ENCODE results near the gene STBD1. TPM values are rescaled to one million over a fixed set of nuclear protein-coding genes. Genes with fewer than 3 reads are reported as not detected.
"Not testable (repeated sequence)": the region's sequence is repeated elsewhere in the genome, so short reads cannot be mapped to it uniquely, and the experiment has no call there.

STBD1 gene
- total RNA-seq, 1 donor = 6.9 TPM

DNA sequence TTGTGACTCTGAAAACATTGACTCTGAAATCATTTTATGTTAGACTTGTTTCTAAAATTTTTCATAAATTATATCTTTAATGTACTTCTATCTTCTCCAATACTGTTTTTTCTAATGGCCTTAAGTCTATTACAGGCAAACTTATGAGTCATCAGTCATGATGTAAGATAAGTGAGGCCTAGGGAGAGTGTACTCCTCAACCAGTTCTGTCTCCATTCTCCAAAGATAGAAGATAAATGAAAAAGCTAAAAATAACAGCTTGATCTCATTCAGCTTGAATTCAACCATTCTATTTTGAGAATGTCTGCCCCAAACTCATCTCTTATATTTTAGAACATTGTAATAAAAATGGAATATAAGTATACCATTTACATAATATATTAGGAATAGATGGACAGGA is 34.5 kb downstream of the STBD1 start:
- TF ChIP-seq, protein P1, sequence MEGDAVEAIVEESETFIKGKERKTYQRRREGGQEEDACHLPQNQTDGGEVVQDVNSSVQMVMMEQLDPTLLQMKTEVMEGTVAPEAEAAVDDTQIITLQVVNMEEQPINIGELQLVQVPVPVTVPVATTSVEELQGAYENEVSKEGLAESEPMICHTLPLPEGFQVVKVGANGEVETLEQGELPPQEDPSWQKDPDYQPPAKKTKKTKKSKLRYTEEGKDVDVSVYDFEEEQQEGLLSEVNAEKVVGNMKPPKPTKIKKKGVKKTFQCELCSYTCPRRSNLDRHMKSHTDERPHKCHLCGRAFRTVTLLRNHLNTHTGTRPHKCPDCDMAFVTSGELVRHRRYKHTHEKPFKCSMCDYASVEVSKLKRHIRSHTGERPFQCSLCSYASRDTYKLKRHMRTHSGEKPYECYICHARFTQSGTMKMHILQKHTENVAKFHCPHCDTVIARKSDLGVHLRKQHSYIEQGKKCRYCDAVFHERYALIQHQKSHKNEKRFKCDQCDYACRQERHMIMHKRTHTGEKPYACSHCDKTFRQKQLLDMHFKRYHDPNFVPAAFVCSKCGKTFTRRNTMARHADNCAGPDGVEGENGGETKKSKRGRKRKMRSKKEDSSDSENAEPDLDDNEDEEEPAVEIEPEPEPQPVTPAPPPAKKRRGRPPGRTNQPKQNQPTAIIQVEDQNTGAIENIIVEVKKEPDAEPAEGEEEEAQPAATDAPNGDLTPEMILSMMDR (IDR thresholded peaks at IDR 0.05; ENCODE audit: insufficient read depth, low read depth, low read length) = no peak
- DNase-seq (ENCODE audit: low read depth) = peak; percentile 62
- no peak overlapping the region for H3K4me3 ChIP-seq (ENCODE audit: low read depth, low read length)

DNA sequence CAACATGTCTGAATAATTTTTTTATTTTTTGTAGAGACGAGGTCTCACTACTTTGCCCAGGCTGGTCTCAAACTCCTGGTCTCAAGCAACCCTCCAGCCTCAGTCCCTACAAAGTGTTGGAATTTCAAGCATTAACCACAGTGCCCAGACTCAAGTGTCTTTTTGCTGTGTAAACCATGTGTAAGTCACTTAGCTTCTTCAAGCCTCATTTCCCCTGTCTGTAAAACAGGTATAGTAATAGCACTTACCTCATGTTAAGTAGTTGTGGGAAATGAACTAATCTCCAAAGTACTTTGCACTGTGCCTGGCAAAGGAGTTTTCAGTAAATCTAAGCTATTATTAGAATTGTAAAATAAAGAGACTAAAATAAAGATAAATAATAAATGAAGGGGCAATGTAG is 35.7 kb downstream of the STBD1 start:
- TF ChIP-seq, protein P1 (IDR thresholded peaks at IDR 0.05; ENCODE audit: insufficient read depth, low read depth, low read length) = no peak
- DNase-seq (ENCODE audit: low read depth) = no peak
- no peak overlapping the region for H3K4me3 ChIP-seq (ENCODE audit: low read depth, low read length)

DNA sequence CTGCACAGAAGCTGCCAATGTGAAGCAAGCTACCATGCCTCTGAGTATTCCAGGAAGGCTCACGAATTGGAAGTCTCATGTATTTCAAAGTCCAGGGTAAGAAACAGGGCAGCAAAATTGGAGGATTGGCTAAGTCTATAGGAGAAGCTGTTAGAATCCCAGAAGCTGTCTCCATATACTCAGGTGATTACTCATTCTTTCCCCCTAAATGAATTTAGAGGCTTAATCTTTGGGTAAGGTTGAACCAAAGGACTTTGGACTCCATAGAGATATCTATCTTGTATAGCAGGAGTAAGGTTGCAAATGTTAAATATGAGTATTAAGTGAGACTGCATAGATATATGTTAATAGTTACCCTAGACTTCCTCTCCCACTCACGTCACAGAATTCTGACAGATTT is 36.3 kb downstream of the STBD1 start:
- no peak for DNase-seq (ENCODE audit: low read depth)
- TF ChIP-seq, protein P1 (IDR thresholded peaks at IDR 0.05; ENCODE audit: insufficient read depth, low read depth, low read length) = no peak
- no peak overlapping the region for H3K4me3 ChIP-seq (ENCODE audit: low read depth, low read length)

DNA sequence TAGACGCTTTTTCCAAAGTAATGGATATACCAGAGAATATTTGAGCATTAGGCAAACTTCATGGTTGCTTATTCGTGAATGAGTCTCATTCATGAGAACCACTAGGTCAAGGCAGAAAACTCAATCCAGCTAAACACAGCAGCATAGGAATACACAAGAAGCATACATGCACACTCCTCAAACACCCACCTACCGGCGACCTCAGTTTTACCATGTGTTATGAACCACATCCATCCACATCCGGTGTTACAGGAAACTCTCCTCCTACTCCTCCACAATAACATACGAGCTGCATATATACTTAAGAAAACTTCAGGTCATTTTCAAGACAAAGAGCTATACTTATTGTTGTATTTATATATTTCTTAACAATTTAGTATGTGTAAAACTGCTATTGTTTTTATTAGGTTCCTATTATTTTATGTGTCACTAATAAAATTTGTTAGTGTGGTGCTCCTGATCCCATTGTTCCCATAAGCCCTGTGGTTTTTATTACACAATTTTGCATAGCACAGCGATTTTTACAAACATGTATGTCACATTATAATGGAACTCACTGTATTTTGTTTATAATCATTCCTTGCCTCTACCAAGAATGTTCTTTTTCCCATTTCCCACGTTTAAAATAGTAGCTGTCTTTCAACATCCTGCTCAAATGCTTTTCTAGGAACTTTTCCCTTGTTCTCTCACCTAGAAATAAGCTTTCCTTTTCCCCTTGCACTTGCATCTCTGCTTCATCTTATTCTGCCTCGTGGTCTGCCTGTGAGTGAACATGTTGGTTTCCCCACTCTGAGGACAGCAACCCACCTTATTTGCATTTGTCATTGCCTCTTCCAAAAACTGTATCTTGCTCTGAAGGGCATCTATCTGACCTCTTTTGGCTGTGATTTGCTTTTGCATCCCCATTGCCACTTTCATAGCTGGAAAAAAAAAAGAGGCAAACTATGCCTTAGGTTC is 48.3 kb downstream of the STBD1 start:
- TF ChIP-seq, protein P1 (IDR thresholded peaks at IDR 0.05; ENCODE audit: insufficient read depth, low read depth, low read length) = no peak
- no peak overlapping the region for H3K4me3 ChIP-seq (ENCODE audit: low read depth, low read length)
- no peak for DNase-seq (ENCODE audit: low read depth)

DNA sequence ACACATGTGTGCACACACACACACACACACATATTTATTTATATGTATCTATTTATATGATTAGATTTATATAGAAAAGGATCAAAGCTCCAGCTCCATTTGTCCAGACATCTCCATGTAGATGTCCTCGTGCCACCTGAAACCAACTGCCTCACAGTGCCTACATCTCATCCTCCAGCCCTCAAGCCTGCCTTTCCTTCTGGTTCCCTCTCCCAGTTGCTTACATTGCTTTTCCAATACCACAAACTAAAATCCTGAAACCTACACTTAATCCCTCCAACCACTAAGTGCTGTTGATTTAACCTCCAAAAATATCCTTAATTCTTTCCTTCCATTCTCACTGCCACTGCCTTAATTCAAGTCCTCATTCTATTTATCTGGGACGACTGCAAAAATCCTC is 51.4 kb downstream of the STBD1 start:
- DNase-seq (ENCODE audit: low read depth) = no peak
- H3K4me3 ChIP-seq (ENCODE audit: low read depth, low read length) = no peak overlapping the region
- TF ChIP-seq, protein P1 (IDR thresholded peaks at IDR 0.05; ENCODE audit: insufficient read depth, low read depth, low read length) = no peak

DNA sequence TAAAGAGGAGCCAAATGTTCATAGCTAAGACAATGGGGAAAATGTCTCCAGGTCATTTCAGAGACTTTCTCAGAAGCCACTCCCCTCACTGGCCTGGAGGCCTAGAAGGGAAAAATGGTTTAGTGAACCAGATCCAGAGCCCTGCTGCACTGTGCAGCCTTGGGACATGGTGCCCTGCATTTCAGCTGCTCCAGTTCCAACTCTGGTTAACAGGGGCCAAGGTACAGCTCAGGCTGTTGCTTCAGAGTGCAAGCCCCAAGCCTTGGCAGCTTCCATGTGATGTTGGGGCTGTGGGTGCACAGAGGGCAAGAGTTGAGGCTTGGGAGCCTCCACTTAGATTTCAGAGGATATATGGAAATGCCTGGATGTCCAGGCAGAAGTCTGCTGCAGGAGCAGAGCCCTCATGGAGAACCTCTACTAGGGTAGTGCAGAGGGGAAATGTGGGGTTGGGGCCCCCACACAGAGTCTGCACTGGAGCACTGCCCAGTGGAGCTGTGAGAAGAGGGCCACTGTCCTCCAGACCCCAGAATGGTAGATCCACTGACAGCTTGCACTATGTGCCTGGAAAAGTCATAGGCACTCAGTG is 53.4 kb downstream of the STBD1 start:
- not testable (repeated sequence) for DNase-seq (ENCODE audit: low read depth); H3K4me3 ChIP-seq (ENCODE audit: low read depth, low read length)

Small RNA genes within 50 kb of the gene (small RNA-seq; reads per million reads assigned to genes)
- not detected for gene RNU6-1000P

Other genes starting within 250 kb of the STBD1 start
- not detected in 2 replicates for gene ART3, start 232.0 kb upstream of the STBD1 start, total RNA-seq
- gene NUP54, start 158.3 kb upstream of the STBD1 start, total RNA-seq = 47.7 and 67.4 TPM in 2 replicates
- gene SCARB2, start 92.9 kb upstream of the STBD1 start, total RNA-seq = 144 and 181 TPM in 2 replicates
- gene FAM47E, start 55.0 kb upstream of the STBD1 start, total RNA-seq = 0.32 and 0.86 TPM in 2 replicates
- gene CCDC158, start 114.4 kb downstream of the STBD1 start, total RNA-seq = under 0.01 and 0.43 TPM in 2 replicates
- 27.6 and 40.9 TPM in 2 replicates for gene SHROOM3, start 128.5 kb downstream of the STBD1 start, total RNA-seq